Osteocyte (in vitro differentiated cells): ENCODE results near the gene MED13L. TPM values are rescaled to one million over a fixed set of nuclear protein-coding genes. Genes with fewer than 3 reads are reported as not detected.

ENCODE experiments used
- DNase-seq: peaks from one replicate; pipeline ENCODE4 v3.0.0; 2021; ENCODE audit warnings: mixed read lengths; ENCODE audit not compliant: unreplicated experiment; ENCODE audit errors: extremely low spot score
- H3K27ac Mint-ChIP-seq: one replicate; pipeline ENCODE4 v1.8.0; 2021; ENCODE audit warnings: mild to moderate bottlenecking, mixed read lengths; ENCODE audit not compliant: unreplicated experiment
- H3K27me3 Mint-ChIP-seq: one replicate; pipeline ENCODE4 v1.8.0; 2021; ENCODE audit warnings: mixed read lengths; ENCODE audit not compliant: unreplicated experiment
- H3K36me3 Mint-ChIP-seq: one replicate; pipeline ENCODE4 v1.8.0; 2021; ENCODE audit warnings: mixed read lengths; ENCODE audit not compliant: unreplicated experiment
- H3K4me1 Mint-ChIP-seq: one replicate; pipeline ENCODE4 v1.8.0; 2021; ENCODE audit warnings: mixed read lengths; ENCODE audit not compliant: unreplicated experiment
- H3K4me3 Mint-ChIP-seq: one replicate; pipeline ENCODE4 v1.8.0; 2021; ENCODE audit warnings: mild to moderate bottlenecking, moderate library complexity, mixed read lengths; ENCODE audit not compliant: unreplicated experiment
- H3K9me3 Mint-ChIP-seq: one replicate; pipeline ENCODE4 v1.8.0; 2021; ENCODE audit warnings: mixed read lengths; ENCODE audit not compliant: unreplicated experiment
- total RNA-seq: library from RNA; stranded (reverse); gene quantifications from 2 replicates; pipeline ENCODE4 v1.2.1, GENCODE V29; 2021
- TF ChIP-seq, protein P1 (sequence below): fragments of 200-600 bp; sonication (generic); IDR thresholded peaks from 2 replicates; pipeline ENCODE4 v1.5.0; 2021; ENCODE audit warnings: antibody characterized with exemption, mild to moderate bottlenecking, moderate library complexity

The MED13L gene
- total RNA-seq, 1 donor from 2014 or later, result 229 TPM

DNA sequence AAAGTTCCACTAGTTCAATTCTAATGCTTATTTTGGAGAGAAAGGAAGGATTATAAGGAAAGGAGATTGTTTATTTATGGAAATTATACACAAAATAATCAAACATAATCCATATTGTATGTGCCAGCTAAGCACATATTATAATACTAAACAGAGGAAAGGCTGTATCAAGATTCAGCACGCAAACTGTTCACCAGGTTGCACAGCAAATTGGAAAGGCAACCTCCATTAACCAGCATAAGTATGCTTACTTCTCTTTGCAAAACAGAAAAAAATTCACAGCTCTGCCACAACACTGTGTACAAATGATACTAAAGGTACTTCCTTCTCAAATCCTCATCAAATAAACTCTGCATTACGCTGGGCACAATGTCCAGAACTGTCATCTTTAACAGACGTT is 146.3 kb downstream of the MED13L start:
- Mint-ChIP-seq H3K4me1 (peaks cover 90% of the 10 kb centered on the region), H3K4me3 (no peak overlapping the region), H3K27ac (peak overlapping the region; percentile 19), H3K36me3 (no peaks in the 10 kb centered on the region), H3K27me3 (no peaks in the 10 kb centered on the region), H3K9me3 (no peaks in the 10 kb centered on the region)
- DNase-seq, result no peak
- TF ChIP-seq, protein P1, sequence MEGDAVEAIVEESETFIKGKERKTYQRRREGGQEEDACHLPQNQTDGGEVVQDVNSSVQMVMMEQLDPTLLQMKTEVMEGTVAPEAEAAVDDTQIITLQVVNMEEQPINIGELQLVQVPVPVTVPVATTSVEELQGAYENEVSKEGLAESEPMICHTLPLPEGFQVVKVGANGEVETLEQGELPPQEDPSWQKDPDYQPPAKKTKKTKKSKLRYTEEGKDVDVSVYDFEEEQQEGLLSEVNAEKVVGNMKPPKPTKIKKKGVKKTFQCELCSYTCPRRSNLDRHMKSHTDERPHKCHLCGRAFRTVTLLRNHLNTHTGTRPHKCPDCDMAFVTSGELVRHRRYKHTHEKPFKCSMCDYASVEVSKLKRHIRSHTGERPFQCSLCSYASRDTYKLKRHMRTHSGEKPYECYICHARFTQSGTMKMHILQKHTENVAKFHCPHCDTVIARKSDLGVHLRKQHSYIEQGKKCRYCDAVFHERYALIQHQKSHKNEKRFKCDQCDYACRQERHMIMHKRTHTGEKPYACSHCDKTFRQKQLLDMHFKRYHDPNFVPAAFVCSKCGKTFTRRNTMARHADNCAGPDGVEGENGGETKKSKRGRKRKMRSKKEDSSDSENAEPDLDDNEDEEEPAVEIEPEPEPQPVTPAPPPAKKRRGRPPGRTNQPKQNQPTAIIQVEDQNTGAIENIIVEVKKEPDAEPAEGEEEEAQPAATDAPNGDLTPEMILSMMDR, result no peak

DNA sequence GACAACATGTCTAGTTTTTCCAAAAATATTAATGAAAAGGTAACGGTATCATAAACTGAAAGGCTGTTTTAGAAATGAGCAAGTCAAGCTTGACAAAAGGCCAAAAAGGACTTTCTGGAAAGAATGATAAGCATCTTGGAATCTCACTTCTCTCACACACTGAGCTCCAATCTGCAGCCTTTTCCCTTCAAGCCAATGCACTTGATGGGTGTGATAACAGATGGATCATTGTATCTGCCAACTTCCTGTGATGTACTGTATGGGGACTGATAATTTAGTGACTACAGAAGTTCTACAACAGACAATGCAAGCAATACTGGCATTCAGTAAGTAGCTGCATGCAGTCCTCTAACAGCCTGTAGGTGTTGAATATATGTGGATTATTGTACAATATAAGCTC is 147.1 kb downstream of the MED13L start:
- TF ChIP-seq, protein P1, result no peak
- no peak for DNase-seq
- Mint-ChIP-seq H3K27me3 (no peaks in the 10 kb centered on the region), H3K9me3 (no peaks in the 10 kb centered on the region), H3K4me3 (no peak overlapping the region), H3K27ac (peak overlapping the region; percentile 59), H3K4me1 (peaks cover 92% of the 10 kb centered on the region), H3K36me3 (no peaks in the 10 kb centered on the region)

DNA sequence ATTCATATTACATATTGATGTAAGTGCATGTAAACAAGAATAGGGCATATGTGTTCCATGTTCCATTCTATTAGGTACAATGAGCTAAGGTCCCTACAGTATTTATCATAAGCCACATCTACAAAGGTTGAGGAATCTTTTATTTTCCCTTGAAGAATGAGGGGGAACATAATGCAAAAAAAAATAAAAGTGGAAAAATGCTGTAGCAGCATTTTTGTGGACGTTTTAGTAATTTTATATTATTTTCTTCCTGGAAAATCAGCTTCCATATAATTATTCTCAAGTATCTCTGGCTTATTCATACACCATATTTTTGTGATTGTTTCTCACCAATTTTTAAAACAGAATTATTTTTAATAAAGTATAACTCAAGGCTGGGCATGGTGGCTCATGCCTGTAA is 148.7 kb downstream of the MED13L start:
- Mint-ChIP-seq H3K36me3 (no peaks in the 10 kb centered on the region), H3K4me1 (peaks cover 89% of the 10 kb centered on the region), H3K27ac (peak overlapping the region; percentile 59), H3K4me3 (no peak overlapping the region), H3K9me3 (no peaks in the 10 kb centered on the region), H3K27me3 (no peaks in the 10 kb centered on the region)
- TF ChIP-seq, protein P1, result no peak
- no peak for DNase-seq

DNA sequence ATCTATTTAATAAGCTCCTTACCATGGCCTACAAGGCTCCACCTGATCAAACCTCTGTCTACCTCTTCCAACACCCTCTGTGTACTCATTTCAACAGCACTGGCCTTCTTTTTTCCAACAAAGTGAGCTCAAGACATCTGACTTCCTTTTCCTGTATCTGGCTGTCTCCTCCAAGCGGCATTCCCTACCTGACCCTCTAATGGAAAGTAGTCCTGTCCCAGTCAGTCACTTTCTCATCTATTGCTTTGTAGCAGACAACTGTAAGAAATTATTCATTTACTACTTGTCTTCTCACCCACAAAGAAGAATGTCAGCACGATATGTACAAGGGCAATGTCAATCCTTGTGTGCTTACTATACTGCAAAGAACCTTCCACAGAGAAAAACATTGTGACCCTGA is 149.6 kb downstream of the MED13L start:
- TF ChIP-seq, protein P1, result no peak
- Mint-ChIP-seq H3K27me3 (no peaks in the 10 kb centered on the region), H3K4me3 (no peak overlapping the region), H3K4me1 (peaks cover 89% of the 10 kb centered on the region), H3K9me3 (no peaks in the 10 kb centered on the region), H3K27ac (no peak overlapping the region), H3K36me3 (no peaks in the 10 kb centered on the region)
- DNase-seq, result no peak

DNA sequence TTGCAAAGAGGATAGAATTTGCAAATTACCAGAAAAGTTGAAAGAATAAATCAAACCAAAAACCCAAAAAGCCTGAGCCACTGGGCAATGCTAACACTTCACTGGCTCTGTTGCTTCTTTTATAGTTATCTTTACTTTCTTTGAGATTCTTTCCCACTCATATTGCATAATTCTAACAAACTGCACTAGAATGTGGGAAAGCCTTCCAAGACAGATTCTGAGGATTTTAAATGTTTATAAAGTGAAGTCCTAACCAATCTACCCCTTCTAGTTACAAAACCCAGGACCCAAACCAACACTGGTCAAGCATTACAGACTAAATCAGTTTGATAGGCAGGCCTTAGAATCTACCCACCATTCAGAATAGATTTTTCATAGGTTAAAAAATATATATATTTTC is 150.9 kb downstream of the MED13L start:
- DNase-seq, result no peak
- Mint-ChIP-seq H3K27me3 (no peaks in the 10 kb centered on the region), H3K4me3 (no peak overlapping the region), H3K27ac (peak overlapping the region; percentile 5), H3K4me1 (peaks cover 89% of the 10 kb centered on the region), H3K9me3 (no peaks in the 10 kb centered on the region), H3K36me3 (no peaks in the 10 kb centered on the region)
- TF ChIP-seq, protein P1, result no peak
